B cell (primary cell): ENCODE results near the gene TRMT112. TPM values are rescaled to one million over a fixed set of nuclear protein-coding genes. Genes with fewer than 3 reads are reported as not detected.

Experiments used
- ATAC-seq: fragments of 200-7000 bp; cut with Tn5 transposase; one replicate; pipeline ENCODE4 v1.10.0; 2021; ENCODE audit warnings: low read depth, mild to moderate bottlenecking, moderate number of reproducible peaks, moderate library complexity
- CTCF ChIA-PET: fragments of 350-600 bp; sonication (Branson Sonifier 250); formaldehyde crosslinking; loops from one replicate; lab custom pipeline; 2021; ENCODE audit warnings: antibody characterized with exemption, inconsistent platforms; lab: Charles Lee
- POLR2A ChIA-PET: fragments of 350-600 bp; sonication (Branson Sonifier 250); formaldehyde crosslinking; loops from one replicate; lab custom pipeline; 2021; ENCODE audit warnings: antibody characterized with exemption; lab: Charles Lee
- DNase-seq: peaks from one replicate; pipeline ENCODE4 v3.0.0; 2013
- H2AFZ ChIP-seq: 2 replicates; pipeline ENCODE4 v1.6.1; 2012; ENCODE audit warnings: mild to moderate bottlenecking, low read depth, low read length; ENCODE audit not compliant: insufficient read depth, poor library complexity, severe bottlenecking
- H3K27ac ChIP-seq, 2 donors: 1 replicate in 1 of 2; 2 replicates in 1 of 2; pipeline ENCODE4 v1.5.1; 2012 to 2013; ENCODE audit warnings: low read length in 2 of 2, mild to moderate bottlenecking in 2 of 2, moderate library complexity in 1 of 2
- H3K27me3 ChIP-seq, 4 experiments: fragments of 200-600 bp in 1 of 4; sonication (generic) in 1 of 4; replicated peaks in 1 of 4; 1 replicate in 2 of 4; 2 replicates in 2 of 4; pipeline versions ENCODE4 v1.6.1 to v1.7.0; 2013 to 2016; ENCODE audit warnings: low read length in 3 of 4, mild to moderate bottlenecking in 2 of 4, mixed read lengths in 1 of 4, moderate library complexity in 1 of 4; ENCODE audit not compliant: insufficient read depth in 4 of 4, control insufficient read depth in 3 of 4; ENCODE audit errors: control extremely low read depth in 1 of 4
- H3K36me3 ChIP-seq, 2 experiments: replicated peaks in 1 of 2; 1 replicate in 1 of 2; 2 replicates in 1 of 2; pipeline versions ENCODE4 v1.6.1 to v1.7.1; 2013; ENCODE audit warnings: low read length in 1 of 2; ENCODE audit not compliant: insufficient read depth in 2 of 2, control insufficient read depth in 1 of 2; ENCODE audit errors: control extremely low read depth in 1 of 2, extremely low read depth in 1 of 2
- H3K4me1 ChIP-seq, 2 donors: fragments of 200-600 bp in 1 of 2; sonication (generic) in 1 of 2; 1 replicate in 1 of 2; 2 replicates in 1 of 2; pipeline versions ENCODE4 v1.5.1 to v1.6.1; 2013 to 2017; ENCODE audit warnings: low read length in 2 of 2; ENCODE audit not compliant: control insufficient read depth in 2 of 2, insufficient read depth in 2 of 2
- H3K4me2 ChIP-seq: replicated peaks from 2 replicates; pipeline ENCODE3; 2012; ENCODE audit warnings: mild to moderate bottlenecking, low read depth, low read length; ENCODE audit not compliant: poor library complexity, severe bottlenecking
- H3K4me3 ChIP-seq, 5 experiments: fragments of 200-600 bp in 1 of 5; sonication (generic) in 1 of 5; 1 replicate in 3 of 5; 2 replicates in 2 of 5; pipeline versions ENCODE4 v1.5.1 to v1.7.0; 2011 to 2016; ENCODE audit warnings: low read length in 4 of 5, mild to moderate bottlenecking in 4 of 5, low read depth in 2 of 5, control low read depth in 1 of 5, moderate library complexity in 1 of 5; ENCODE audit not compliant: insufficient read depth in 1 of 5; ENCODE audit errors: control extremely low read depth in 1 of 5, extremely low read depth in 1 of 5
- H3K79me2 ChIP-seq: fragments of 200-600 bp; sonication (generic); one replicate; pipeline ENCODE4 v1.6.0; 2016; ENCODE audit warnings: low read length; ENCODE audit not compliant: control insufficient read depth, insufficient read depth
- H3K9ac ChIP-seq: fragments of 200-600 bp; sonication (generic); 2 replicates; pipeline ENCODE4 v1.6.1; 2017; ENCODE audit warnings: mild to moderate bottlenecking, low read length, moderate library complexity
- H3K9me3 ChIP-seq, 3 donors: one replicate each; pipeline versions ENCODE4 v1.6.1 to v1.7.1; 2013; ENCODE audit warnings: low read length in 2 of 3; ENCODE audit not compliant: control insufficient read depth in 2 of 3, insufficient read depth in 1 of 3; ENCODE audit errors: control extremely low read depth in 1 of 3
- H4K20me1 ChIP-seq: 2 replicates; pipeline ENCODE4 v1.6.0; 2012; ENCODE audit warnings: mild to moderate bottlenecking, low read length; ENCODE audit not compliant: insufficient read depth, control insufficient read depth, poor library complexity, severe bottlenecking
- H3K27ac Mint-ChIP-seq: one replicate; pipeline ENCODE4 v1.8.0; 2021; ENCODE audit warnings: mixed read lengths
- H3K27me3 Mint-ChIP-seq: one replicate; pipeline ENCODE4 v1.8.0; 2021; ENCODE audit warnings: mixed read lengths
- H3K4me1 Mint-ChIP-seq: one replicate; pipeline ENCODE4 v1.8.0; 2021; ENCODE audit warnings: mixed read lengths
- H3K4me3 Mint-ChIP-seq: one replicate; pipeline ENCODE4 v1.8.0; 2021; ENCODE audit warnings: mixed read lengths
- H3K9me3 Mint-ChIP-seq: one replicate; pipeline ENCODE4 v1.8.0; 2022; ENCODE audit warnings: mixed read lengths; ENCODE audit not compliant: insufficient read depth
- CTCF ChIP-seq: fragments of 200-600 bp; IDR thresholded peaks from one replicate; pipeline ENCODE4 v1.8.0; 2022; ENCODE audit warnings: antibody characterized with exemption, mild to moderate bottlenecking
- EZH2 ChIP-seq: IDR thresholded peaks from 2 replicates; pipeline ENCODE4 v1.6.1; 2012; ENCODE audit warnings: borderline replicate concordance, low read depth, mild to moderate bottlenecking, moderate library complexity, low read length; ENCODE audit not compliant: insufficient read depth, poor library complexity, severe bottlenecking
- WGBS: methylation state at CpG from one replicate; pipeline ENCODE4 v1.1.5; 2013; ENCODE audit warnings: missing lambda C conversion rate; ENCODE audit not compliant: insufficient coverage; 5-methylcytosine and 5-hydroxymethylcytosine counted together
- intact Hi-C: fragments of 100-400 bp; cut with micrococcal nuclease; formaldehyde crosslinking; loops from one replicate; pipeline ENCODE4 v1.10.0; 2022
- polyA plus RNA-seq: library from polyadenylated mRNA; depleted of rRNA; stranded (reverse); fragments of >200 nt; gene quantifications from 2 replicates; pipeline ENCODE4 v1.2.3, GENCODE V29; 2012
- total RNA-seq, 2 donors: library from RNA; stranded (reverse); fragments of 120-200 nt in 1 of 2; gene quantifications; 1 replicate in 1 of 2; 2 replicates in 1 of 2; pipeline versions ENCODE4 v1.2.3 to v1.2.4, GENCODE V29; 2013 to 2022

TRMT112 gene
- total and polyA plus RNA-seq, 2 donors (not counting 1 experiment from before 2014, with no cell fraction given) = 133 to 231 TPM

GRCh38 chr11:64320556-64320955 lies 3.2 kb upstream of the TRMT112 start:
- DNase-seq = no peak
- TF ChIP-seq EZH2 = no peak
- TF ChIP-seq CTCF = no peak
- H3K27ac Mint-ChIP-seq = peak overlapping the region; percentile 15
- peaks cover 5% of the 10 kb centered on the region for H3K79me2 ChIP-seq
- peak overlapping the region; percentile 11 for H3K4me3 Mint-ChIP-seq
- H3K9me3 ChIP-seq = no peaks in the 10 kb centered on the region
- no peak overlapping the region for H3K4me3 ChIP-seq
- H3K36me3 ChIP-seq = peaks cover 0 to 14% of the 10 kb centered on the region in 2 experiments
- ATAC-seq = no peak
- H3K27me3 Mint-ChIP-seq = no peaks in the 10 kb centered on the region
- CTCF ChIA-PET = no interaction called here
- whole genome bisulfite sequencing = 97% methylated on average over 5 of the region's 7 CpGs
- H2AFZ ChIP-seq = no peak overlapping the region
- peaks cover 30% of the 10 kb centered on the region for H3K4me1 Mint-ChIP-seq
- no peak overlapping the region for H3K9ac ChIP-seq
- POLR2A ChIA-PET = no interaction called here
- H3K27me3 ChIP-seq = no peaks in the 10 kb centered on the region
- H3K9me3 Mint-ChIP-seq = no peaks in the 10 kb centered on the region
- H3K4me2 ChIP-seq = no peak overlapping the region
- no peak overlapping the region for H3K27ac ChIP-seq
- peaks cover 8 to 26% of the 10 kb centered on the region in 2 donors for H3K4me1 ChIP-seq
- no peaks in the 10 kb centered on the region for H4K20me1 ChIP-seq
- intact Hi-C loops = no loop called here
